GM21367 (cell line): Measurements from ENCODE around the gene GPX2.

ENCODE experiments used
- ATAC-seq: cut with Tn5 transposase; IDR thresholded peaks from one replicate; pipeline ENCODE4 v1.9.1; 2021; ENCODE audit not compliant: unreplicated experiment

Gene GPX2

DNA sequence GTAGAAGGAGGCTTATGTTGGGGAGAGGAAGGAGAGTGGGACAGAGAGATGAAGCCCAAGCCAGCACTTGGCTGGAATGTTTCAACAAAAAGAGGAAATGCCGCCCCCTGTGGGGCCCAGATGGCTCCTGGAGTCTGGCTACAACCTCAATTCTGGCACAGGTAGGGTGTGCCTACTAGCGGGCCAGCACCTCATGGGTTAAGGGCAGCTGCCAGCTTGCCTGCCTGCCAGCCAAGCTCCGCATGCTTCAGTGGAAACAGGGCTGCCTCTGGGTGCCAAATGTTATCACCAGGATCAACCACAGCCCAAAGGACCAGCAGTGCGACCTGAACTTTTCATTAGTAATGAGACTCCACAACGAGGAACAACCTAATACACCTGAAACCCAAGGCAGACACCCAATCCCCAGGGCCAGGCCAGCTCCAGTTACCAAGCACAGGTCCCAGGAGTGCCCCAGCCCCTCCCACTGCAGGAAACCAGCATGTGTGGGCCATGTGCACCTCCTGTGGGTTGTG, 18.3 kb upstream of the GPX2 start:
- no peak for ATAC-seq

DNA sequence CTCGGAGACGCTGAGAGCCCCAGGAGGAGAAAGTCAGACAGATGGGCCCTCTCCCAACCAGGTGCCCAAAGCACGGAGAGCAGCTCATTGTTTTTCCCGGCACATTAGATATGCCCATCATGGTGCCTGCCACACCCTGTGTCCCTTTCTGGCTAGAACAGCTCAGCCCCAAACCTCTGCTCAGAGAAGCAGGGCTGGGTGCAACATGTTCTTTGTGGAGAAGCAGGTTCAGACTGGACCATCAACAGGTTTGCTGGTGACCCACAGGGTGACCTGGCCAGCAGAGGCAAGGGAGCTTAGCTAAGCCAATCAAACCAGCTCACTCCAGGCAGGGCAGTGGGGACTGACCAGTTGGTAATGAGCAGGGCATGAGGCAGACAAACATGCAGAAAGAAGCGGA, 16.2 kb upstream of the GPX2 start:
- ATAC-seq, result no peak

DNA sequence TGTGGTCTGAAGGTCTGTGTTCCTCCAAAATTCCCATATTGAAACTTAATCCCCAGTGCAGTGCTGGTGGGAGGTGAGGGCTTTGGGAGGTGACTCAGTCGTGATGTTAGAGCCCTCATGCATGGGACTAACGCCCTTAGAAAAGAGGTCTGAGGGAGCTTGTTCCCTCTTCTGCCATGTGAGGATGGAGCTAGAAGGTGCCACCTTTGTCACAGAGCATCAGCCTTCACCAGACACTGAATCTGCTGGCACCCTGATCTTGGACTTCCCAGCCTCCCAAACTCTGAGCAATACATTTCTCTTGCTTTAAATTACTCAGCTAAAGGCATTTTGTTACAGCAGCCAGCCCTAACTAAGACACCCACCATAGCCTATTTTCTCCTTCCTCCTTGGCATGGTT, 15.7 kb upstream of the GPX2 start:
- no peak for ATAC-seq

DNA sequence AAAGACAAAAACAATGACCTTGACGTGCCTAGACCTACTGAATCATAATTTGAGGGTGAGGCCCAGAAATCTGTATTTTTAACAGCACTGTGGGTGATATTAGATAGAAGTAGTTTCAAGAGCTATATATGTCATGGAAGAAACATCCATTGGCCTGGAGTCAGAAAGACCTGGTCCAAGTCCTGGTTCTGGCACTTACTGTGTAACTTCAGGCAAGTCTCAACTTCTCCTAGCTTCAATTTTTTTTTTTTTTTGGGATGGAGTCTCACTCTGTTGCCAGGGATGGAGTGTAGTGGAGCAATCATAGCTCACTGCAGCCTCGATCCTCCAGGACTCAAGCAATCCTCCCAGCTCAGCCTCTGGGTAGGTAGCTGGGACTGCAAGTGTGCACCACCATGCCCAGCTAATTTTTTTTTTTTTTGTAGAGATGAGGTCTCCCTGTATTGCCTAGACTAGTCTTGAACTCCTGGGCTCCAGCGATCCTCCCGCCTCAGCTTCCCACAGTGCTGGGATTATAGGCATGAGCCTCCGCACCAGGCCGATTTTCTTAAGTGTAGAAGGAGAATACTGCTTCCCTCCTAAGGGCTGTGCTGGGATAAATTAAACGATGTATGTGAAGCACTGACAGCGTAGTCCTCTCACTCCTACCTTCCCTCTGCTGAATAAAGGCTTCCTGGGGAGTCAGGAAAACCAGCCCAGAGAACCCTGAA, 14.3 kb upstream of the GPX2 start:
- ATAC-seq, result no peak

DNA sequence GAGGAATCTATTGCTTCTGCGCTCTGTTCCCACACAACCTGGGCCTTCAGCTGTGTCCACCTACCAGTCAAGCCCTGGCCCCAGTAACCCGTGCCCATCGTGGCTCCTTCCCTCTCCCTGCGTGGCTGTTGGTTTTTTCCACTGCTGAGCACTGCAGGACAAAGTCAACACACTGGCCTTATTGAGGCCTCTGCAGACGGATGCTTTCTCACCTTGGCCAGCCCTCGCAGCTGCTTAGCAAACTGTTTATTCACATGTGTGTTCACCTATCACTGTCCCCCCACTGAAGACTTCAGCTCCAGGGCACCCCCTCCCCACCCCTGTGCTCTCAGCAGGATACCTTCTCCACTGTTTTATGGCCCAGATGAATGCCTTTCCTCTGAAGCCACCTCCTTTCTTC, 12.8 kb upstream of the GPX2 start:
- no peak for ATAC-seq

DNA sequence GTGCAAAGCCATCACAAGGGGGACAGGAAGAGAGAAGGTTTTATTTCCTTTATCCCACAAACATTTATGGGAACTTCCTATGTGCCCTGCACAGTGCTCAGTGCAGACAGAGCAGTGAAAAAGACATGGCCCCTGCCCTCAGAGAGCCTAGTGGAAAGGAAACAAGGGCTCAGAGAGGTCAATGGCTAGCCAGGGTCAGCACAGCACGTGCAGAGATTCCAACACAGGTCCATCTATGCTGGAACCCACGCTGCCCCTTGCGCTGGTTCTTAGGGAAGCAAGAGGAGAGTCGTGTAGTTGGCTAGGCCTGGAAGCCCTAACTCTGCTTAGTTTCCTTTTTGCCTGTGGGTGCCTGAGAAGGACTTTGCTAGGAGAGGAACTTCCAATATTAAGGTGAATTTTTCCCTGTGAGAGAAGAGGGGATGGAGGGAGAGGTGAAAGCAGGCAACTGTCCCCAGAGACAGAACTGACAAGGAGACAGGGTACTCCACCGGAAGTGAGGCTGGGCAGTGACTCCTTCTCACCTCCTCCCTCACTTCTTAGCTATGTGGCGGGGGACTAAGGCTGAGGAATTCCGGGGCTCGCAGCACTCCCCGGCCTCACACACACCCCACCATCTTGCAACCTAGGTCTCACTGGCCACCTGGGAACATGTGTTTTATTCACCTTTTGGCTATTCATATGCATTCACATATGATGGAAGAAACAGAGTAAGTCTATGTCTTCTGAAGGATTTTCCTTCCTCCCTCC, 12.1 kb upstream of the GPX2 start:
- ATAC-seq, result no peak

DNA sequence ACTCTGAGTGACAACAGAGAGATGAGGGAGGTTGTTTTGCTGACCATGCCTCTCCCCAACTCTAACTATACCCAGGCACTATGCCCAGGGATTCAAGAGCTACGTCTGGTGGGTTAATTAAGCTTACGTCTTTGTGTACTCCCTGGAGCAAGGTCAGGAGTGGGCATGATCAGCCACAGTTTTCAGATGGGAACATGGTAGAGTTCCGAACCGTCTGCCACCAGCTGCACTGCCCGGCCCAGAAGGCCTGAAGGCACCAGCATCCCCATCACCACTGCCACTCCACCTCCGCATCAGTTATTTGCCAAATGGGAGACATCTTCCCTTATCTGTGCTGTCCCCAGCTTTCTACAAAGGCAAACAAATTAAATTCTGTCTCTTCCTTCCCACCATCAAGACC, 11.1 kb upstream of the GPX2 start:
- no peak for ATAC-seq

DNA sequence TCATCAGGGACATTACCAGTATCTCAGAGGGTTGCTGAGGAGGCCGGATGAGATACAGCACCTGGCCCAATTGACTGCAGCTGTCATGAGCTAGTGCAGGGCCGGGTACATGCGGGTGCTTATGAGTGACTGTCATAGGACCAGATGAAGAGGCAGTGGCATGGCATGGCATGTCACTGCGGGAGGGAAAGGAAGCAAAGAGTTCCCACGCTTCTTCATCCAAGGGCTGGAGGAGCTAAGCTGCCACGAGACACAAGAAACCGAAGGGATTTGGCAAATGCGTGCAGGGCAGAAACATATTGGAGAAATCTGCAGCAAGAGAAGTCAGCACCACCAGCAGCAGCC, 10.7 kb upstream of the GPX2 start:
- no peak for ATAC-seq

DNA sequence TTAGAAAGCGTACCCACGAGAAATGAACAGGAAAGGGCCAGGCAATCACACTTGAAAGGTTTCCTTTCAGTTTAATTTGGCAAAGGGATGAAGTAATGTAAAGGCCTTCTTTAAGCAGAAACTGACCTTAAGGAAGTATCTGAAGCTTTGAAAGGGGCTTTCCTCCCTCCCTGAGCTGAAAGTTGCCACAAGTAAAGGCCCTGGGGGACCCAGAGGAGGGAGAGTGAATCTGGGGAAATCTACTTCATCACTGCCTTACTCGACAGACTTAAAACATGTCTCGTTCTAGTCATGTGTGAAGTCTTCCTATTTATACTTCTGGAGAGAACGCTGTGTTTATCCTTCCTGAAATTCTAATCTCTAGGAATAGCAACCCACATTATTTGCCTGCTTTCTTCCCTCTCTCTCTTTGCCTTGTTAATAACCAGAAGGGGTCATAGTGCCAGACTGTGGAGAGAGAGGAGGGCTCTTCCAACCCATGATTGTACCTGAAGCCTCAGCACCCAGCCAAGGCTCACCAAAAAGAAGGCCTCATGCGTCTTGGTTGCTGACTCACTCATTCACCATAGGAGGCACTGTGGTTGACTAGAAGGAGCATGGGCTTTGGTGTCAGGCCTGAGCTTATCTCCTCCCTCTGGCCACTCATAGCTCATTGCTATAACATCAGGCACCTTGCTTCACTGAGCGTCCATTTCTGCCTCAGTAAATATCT, 10.2 kb upstream of the GPX2 start:
- no peak for ATAC-seq

DNA sequence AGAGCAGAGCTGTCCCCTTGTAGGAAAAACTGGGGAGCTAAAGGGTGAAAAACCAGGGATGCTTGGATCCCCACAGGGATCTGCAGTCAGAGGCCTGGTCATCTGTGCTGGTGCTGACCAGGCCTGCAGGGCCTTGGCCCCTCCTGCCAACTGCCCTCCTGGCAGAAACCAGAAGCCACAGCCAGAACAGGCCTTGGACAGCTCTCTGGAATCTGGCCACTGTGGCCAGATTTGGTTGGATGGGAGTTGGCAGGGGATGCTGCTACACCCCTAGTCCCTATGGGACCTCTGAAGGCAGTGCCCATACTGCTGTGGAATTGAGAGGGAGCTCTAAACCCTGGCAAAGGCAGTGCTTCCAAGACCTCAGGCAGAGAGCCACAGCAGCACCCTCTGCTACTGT, 9.2 kb upstream of the GPX2 start:
- ATAC-seq, result no peak

DNA sequence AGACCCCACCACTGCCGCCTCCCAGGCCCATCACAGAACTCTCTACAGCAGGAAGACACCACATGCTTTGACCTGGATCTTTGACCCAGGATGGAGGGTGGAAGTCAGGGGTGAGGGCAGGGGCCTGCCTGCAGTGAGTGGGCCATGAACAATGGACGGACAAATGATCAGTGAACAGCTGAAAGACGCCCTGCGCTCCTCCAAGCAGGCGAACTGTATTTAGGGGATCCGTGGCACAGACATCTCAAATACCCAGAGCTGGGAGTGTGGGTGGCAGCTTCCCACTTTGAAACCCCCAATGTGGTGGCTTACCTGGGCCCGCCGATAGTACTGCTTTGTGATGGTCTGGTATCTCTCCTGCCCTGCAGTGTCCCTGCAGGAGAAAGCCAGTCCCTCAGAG, 8.7 kb upstream of the GPX2 start:
- ATAC-seq, result no peak

DNA sequence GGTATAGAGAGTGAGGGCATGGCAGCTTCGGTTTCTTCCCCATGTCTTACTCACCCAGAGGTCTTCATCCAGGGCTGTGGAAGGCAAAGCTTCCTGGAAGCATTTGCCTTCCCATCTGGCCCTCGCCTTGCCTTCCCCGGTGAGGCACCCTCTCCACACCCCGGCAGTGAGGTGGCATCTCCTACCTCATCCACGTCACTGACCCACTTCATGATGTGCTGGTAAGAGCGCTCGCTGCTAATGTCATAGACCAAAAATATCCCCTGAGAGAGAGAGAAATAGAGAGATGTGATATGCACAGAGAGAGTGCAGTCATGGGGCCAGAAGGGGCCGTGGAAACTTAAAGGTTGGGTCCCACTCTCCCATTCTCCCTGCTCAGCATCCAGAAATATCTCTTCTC, 8.3 kb upstream of the GPX2 start:
- ATAC-seq, result no peak

DNA sequence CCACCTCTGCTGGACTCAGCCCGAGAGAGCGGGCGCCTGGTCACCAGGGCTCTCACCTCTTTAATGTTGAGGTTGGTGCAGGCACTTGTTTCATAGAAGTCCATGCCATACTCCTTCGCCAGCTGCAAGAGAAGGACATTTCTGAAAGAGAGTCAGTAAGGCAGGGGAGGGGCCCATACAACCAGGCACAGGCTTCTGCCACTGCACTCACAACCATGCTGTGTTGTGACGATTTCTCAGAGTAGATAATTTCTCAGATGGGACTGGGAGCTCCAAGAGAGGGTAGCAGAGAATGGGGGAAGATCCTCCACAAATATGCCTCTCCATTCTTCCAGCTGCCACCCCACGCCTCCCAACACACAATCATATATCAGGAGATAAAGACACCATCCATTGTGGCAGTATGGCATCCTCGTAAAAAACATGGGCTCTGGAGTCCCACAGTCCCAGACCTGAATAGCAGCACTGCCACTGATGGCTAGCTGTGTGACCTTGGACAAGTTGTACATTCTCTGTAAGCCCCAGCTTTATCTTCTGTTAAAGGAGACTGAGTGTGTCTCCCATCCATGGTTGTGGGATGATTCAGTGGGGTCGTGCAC, 6.2 kb upstream of the GPX2 start:
- ATAC-seq, result no peak

DNA sequence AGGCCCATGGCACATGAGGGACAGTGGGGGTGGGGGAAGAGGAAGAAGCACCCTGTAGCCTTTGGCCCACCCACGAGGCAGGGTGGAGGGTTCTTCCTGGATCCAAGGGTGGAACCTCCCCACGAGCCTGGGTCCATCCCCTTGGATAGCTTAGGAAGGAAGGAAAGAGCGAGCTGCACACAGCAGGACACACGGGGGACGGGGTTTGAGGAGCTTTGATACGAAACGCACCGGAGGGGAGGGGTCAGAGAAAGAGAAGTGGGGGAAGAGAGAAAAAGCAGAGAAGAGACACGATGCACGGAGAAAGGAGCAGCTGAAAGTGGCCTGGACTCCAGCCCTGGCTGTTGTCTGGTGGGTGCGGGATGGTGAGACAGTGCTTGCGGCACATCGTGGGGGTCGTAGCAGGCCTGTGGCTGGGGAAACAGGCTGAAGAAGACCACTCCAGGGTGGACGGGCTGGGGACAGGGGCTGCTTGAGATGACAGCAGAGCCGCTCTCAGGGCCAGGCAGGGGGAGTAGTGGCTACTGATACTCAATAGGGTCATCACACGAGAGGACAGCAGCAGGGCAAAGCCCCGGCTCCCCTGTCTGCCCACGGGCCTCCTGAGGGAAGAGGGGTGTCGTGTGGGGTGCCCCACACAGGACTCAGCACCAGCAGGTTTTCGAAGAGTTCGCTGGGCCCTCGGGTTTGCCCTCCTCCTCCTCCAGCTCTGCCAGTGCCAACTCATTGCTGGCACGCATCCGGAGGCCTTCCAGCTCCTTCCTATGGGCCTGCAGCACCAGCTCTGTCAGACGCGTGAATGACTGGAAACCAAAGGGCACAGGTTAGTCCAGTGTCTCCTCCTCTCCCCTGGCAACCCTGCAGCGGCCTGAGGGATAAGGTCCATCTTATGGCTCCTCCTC, 5.4 kb upstream of the GPX2 start:
- ATAC-seq, result no peak

DNA sequence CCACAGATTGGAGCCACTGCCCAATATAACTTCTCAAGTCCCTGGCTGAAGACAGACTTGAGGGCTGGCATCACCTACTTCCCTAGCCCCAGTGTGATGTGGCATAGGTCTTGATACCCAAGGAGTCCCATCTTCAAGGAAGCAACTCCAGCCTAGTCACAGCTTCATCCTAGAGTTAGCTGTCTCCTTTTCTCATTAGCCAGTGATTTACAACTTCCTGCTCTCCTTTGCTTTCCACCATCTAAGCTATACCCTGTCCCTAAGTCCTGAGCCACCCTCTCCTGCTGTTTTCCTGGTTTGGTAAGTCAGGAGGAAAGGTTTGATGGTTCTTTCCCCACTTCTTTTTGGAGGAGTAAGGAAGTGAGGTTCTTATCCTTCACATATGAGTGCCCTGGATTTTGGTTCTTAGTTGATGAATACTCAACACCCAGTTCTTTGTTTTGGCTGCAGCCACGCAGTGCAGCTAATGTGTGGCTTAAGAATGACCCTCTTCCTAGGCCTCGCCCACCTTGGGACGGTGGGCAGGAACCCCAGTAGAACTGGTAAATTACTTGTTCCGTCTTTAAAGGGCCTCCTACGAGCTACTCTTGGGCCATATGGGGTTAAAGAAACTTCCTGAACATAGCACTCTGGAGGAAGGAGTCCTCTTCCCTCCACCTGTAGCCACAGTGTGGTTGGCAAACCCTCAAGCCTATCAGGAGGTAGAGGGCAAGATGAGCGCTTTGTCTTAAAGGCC, 3.9 kb upstream of the GPX2 start:
- no peak for ATAC-seq

DNA sequence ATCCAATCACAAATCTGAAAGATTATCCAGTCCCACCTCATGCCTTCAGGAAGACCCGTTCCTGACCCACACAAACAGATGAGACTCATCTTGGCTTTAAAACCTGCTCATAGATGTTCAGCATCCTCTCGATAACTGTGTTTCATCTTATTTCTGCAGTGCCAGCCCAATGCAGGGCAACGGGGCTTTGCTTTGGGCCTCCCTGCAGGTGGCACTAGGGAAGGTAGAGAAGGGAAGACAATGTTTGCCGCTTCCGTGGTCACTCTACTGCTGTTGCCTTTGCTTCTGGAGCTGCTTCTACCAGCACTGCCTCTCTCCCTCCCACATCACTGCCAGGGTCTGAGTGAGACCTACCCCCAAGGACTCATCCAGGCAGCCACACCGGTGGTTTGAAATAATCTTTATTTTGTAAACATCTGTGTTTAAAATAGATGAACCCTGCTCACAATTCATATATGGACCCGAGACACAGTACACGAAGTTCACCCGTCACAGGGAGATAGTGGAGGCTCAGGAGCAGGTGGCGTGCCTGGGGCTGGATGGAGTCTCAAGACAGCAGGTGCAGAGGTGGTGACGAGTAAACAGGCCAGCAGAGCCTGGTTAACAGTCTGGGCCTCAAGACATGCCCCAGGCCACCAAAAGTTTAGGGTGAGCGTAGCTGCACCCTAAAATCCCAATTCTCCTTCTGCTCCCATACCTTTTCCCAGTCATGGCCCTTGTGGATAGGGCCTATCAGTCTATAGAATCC, 3.1 kb upstream of the GPX2 start:
- ATAC-seq, result no peak

DNA sequence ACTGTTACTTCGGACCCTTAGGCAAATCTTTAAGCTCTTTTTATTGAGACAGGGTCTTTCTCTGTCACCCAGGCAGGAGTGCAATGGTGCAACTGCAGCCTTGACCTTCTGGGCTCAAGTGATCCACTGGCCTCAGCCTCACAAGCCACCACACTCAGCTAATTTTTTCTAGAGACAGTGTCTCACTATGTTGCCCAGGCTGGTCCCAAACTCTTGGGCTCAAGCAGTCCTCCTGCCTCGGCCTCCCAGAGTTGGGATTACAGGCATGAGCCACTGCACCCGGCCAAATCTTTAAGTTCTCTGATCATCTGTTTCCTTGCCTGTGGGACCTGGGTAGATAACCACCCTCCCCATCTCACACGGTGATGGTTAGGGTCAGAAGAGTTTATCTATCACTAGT, 2.3 kb upstream of the GPX2 start:
- no peak for ATAC-seq

DNA sequence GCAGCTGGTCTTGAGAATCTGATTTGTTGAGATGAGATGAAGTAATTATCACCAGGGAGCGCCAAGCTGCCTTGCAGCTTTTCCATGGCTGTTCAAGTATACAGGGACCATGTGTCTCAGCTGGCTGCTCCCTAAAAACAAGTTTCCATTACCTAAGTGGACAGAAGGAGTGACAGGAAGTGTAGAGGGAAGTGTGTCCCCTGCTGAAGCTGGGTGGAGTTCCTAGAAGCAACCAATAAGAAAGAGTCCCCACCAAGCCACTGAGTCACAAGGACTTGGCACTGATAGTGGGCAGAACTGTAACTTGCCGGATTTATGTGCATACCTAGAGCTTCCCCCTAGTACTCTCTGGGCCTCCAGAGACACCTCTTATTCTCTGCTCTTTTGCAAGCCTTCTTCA, 1.5 kb upstream of the GPX2 start:
- no peak for ATAC-seq

DNA sequence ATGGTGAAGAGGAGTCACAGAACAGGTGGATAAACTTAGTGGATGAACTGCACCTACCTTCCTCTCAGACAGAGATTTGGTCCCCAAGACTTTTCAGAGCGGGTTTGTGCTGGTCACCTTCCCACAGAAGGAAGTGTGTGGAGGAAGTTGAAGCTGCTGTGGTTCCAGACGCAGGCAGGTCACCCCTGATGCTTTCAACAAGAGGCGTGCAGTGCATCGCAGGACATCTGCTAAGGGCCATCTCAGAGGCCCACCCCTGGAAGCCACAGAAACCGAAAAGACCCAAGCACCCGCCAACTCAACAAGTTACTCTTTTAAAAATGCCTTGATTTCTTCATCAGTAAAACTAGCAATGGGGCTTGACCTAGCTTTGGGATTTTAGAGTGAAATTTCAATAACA, 1.0 kb upstream of the GPX2 start:
- ATAC-seq, result no peak
